ENCODE data around the gene SPINK8. TPM values are rescaled to one million over a fixed set of nuclear protein-coding genes. Genes with fewer than 3 reads are reported as not detected.

Gene SPINK8
- total and polyA plus RNA-seq, 2 of the 8 experiments (the other 6 are each of a cell fraction or from before 2014, with no cell fraction given), result 0.29 TPM; not detected in 1

GRCh38 chr3:48285132-48285531, 48.3 kb downstream of the SPINK8 start:
- Histone ChIP-seq H2BK12ac (ENCODE audit: low read depth, low read length) (no peak overlapping the region), H3K18ac (ENCODE audit: extremely low read depth, low read length) (no peak overlapping the region), H2BK15ac (ENCODE audit: low read length) (no peak overlapping the region), H3K23me2 (ENCODE audit: low read depth, low read length) (0 out of 2 replicates have a peak, but pooled peaks cover 1% of the 10 kb centered on the region), H2BK5ac (ENCODE audit: low read depth, low read length) (no peak overlapping the region), H3K27ac (ENCODE audit: low read depth, low read length) (no peak overlapping the region), H2BK20ac (ENCODE audit: low read length) (no peak overlapping the region), H3K9ac (replicated peaks in 1 of 4; ENCODE audit: extremely low read depth in 1 of 4, low read depth in 3 of 4, low read length in 3 of 4) (no peak overlapping the region), H3K4me1 (replicated peaks in 1 of 4; ENCODE audit: control insufficient read depth in 3 of 4, insufficient read depth in 4 of 4, low read length in 3 of 4) (no peaks in the 10 kb centered on the region), H4K20me1 (replicated peaks in 1 of 2; ENCODE audit: control insufficient read depth in 1 of 2, insufficient read depth in 2 of 2, low read length in 2 of 2) (no peaks in the 10 kb centered on the region), H3K79me1 (ENCODE audit: low read depth, low read length) (no peaks in the 10 kb centered on the region; the same call in 1 of the 2 replicates), H3K9me3 (ENCODE audit: insufficient read depth in 2 of 2, low read depth in 1 of 2, low read length in 1 of 2) (no peaks in the 10 kb centered on the region), H3K4me2 (ENCODE audit: insufficient read depth in 1 of 2, low read depth in 2 of 2, low read length in 2 of 2) (no peak overlapping the region), H2AK5ac (ENCODE audit: low read depth, low read length) (no peak overlapping the region), H2BK120ac (replicated peaks; ENCODE audit: low read depth, low read length) (no peak overlapping the region), H2AFZ (ENCODE audit: low read length) (no peak overlapping the region), H3K56ac (replicated peaks; ENCODE audit: insufficient read length, low read depth, low read length) (no peak overlapping the region), H3K27me3 (replicated peaks in 1 of 4; ENCODE audit: control insufficient read depth in 3 of 4, extremely low read depth in 1 of 4, insufficient read depth in 3 of 4, low read length in 3 of 4) (no peaks in the 10 kb centered on the region; a peak in 1 of 7 replicates), H3K79me2 (ENCODE audit: control insufficient read depth in 1 of 2, insufficient read depth in 2 of 2, low read length in 2 of 2) (no peaks in the 10 kb centered on the region), H4K91ac (replicated peaks; ENCODE audit: insufficient read length, low read length) (no peak overlapping the region), H4K5ac (ENCODE audit: insufficient read length, low read depth, low read length) (no peak overlapping the region), H4K8ac (ENCODE audit: extremely low read depth, insufficient read depth, low read length) (no peak overlapping the region), H3K36me3 (ENCODE audit: control insufficient read depth in 2 of 4, insufficient read depth in 4 of 4, low read length in 3 of 4) (peaks cover 0 to 8% (median 2%) of the 10 kb centered on the region in 4 experiments; a peak in 3 of 8 replicates), H3K14ac (ENCODE audit: insufficient read length) (no peak overlapping the region), H3K4ac (replicated peaks; ENCODE audit: insufficient read length, low read depth, low read length) (no peak overlapping the region), H3K23ac (ENCODE audit: insufficient read length) (no peak overlapping the region), H3K4me3 (ENCODE audit: extremely low read depth in 1 of 4, insufficient read depth in 2 of 4, low read depth in 3 of 4, low read length in 4 of 4) (no peak overlapping the region)
- DNase-seq (ENCODE audit: low read depth in 1 of 2, low spot score in 2 of 2) (no peak), FAIRE-seq (no peak)
- TF ChIP-seq NANOG (IDR thresholded peaks at IDR 0.05; ENCODE audit: insufficient read depth, low read depth, low read length, poor library complexity, severe bottlenecking), result no peak
- no peak for TF ChIP-seq SIRT6 (IDR thresholded peaks at IDR 0.05; ENCODE audit: low read length)
- no peak for TF ChIP-seq SIX5 (IDR thresholded peaks at IDR 0.05; ENCODE audit: low read depth, low read length)
- no peak for TF ChIP-seq SP1 (IDR thresholded peaks at IDR 0.05; ENCODE audit: low read depth, low read length)
- no peak for TF ChIP-seq BRCA1 (IDR thresholded peaks at IDR 0.05; ENCODE audit: low read depth, low read length)
- TF ChIP-seq KDM5A (IDR thresholded peaks at IDR 0.05; ENCODE audit: low read length), result no peak
- TF ChIP-seq TBP (IDR thresholded peaks at IDR 0.05; ENCODE audit: low read depth, low read length), result no peak
- no peak for TF ChIP-seq ASH2L (IDR thresholded peaks at IDR 0.05; ENCODE audit: low read length)
- TF ChIP-seq EGR1 (IDR thresholded peaks at IDR 0.05; ENCODE audit: borderline replicate concordance, low read depth, low read length), result no peak
- no peak for TF ChIP-seq CTBP2 (IDR thresholded peaks at IDR 0.05; ENCODE audit: borderline replicate concordance, insufficient read depth, insufficient read length, low read length)
- CTCF ChIA-PET (ENCODE audit: partially characterized antibody), result interaction anchor here (0.7 to 1.6 kb wide), 5 partner anchors 9 to 448 kb away, joined by 3 to 10 read pairs (median 4); no protein-coding TSS in a partner anchor
- 76% methylated on average over 1 of the region's 1 CpG; no CpG with 5 or more reads in 1 of the 2 experiments for WGBS, 2 experiments (ENCODE audit: extremely low coverage in 1 of 2, insufficient coverage in 1 of 2, insufficient read length in 1 of 2, insufficient replicate concordance in 2 of 2, low coverage in 1 of 2, low lambda C conversion rate in 2 of 2, missing lambda C conversion rate in 1 of 2)
- POLR2A ChIA-PET (ENCODE audit: partially characterized antibody), result interaction anchor here (0.7 to 4.2 kb wide), 7 partner anchors 8 to 44 kb away, joined by 3 to 20 read pairs (median 9); partner anchors contain the start of genes NME6 and ZNF589
